ENCODE measurements around the gene CTCFL.

The CTCFL gene

DNA sequence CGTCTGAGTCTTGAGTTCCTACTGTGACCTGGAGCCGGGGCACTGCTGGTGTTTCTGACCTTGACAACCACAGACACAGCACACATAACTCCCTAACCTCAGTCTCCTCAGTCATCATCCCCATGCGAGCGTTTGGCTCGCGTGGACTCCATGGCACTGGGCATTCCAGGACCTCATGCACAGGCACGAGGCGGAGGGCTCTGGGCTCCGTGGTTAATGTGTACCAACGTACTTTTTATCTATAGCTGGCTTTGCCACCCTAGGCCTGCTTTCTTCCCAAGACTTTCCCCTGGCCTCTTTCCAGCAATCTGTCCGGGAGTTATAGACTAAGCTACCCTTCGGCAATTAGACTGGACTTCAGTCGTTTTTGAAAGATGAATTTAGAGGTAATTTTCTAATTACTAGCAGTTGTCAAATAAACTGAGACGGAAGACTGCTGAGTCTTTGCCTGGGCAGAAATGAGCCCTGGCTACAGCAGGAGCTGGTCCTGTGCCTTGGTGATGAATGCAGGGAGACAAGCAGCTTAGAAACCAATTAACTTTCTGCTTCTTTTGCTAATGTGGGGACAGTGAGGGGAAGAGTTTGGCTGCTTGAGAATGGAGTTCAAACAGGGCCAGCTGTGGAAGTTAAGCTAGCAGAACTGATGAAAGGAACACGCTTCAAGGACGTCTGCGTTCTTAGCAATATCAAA is 16.1 kb upstream of the CTCFL start:
- H3K4me1 ChIP-seq (ENCODE audit: control insufficient read depth, insufficient read depth, low read length): no peaks in the 10 kb centered on the region
- H3K9me3 ChIP-seq (ENCODE audit: control insufficient read depth, insufficient read depth, low read length): no peaks in the 10 kb centered on the region
- no peak overlapping the region for H3K9ac ChIP-seq (ENCODE audit: low read depth, low read length)
- no peak overlapping the region for H3K4me3 ChIP-seq (ENCODE audit: low read depth, low read length)
- H3K36me3 ChIP-seq (ENCODE audit: control insufficient read depth, insufficient read depth, low read length): no peaks in the 10 kb centered on the region
- H3K27me3 ChIP-seq (ENCODE audit: control insufficient read depth, insufficient read depth, low read length): no peaks in the 10 kb centered on the region

GRCh38 chr20:57539889-57540288 is 14.9 kb upstream of the CTCFL start:
- H3K9me3 ChIP-seq (ENCODE audit: control insufficient read depth, insufficient read depth, low read length): no peaks in the 10 kb centered on the region
- no peak overlapping the region for H3K9ac ChIP-seq (ENCODE audit: low read depth, low read length)
- no peaks in the 10 kb centered on the region for H3K36me3 ChIP-seq (ENCODE audit: control insufficient read depth, insufficient read depth, low read length)
- no peaks in the 10 kb centered on the region for H3K27me3 ChIP-seq (ENCODE audit: control insufficient read depth, insufficient read depth, low read length)
- no peaks in the 10 kb centered on the region for H3K4me1 ChIP-seq (ENCODE audit: control insufficient read depth, insufficient read depth, low read length)
- H3K4me3 ChIP-seq (ENCODE audit: low read depth, low read length): no peak overlapping the region

GRCh38 chr20:57537822-57538221 is 12.9 kb upstream of the CTCFL start:
- no peaks in the 10 kb centered on the region for H3K9me3 ChIP-seq (ENCODE audit: control insufficient read depth, insufficient read depth, low read length)
- no peaks in the 10 kb centered on the region for H3K4me1 ChIP-seq (ENCODE audit: control insufficient read depth, insufficient read depth, low read length)
- H3K9ac ChIP-seq (ENCODE audit: low read depth, low read length): no peak overlapping the region
- no peaks in the 10 kb centered on the region for H3K36me3 ChIP-seq (ENCODE audit: control insufficient read depth, insufficient read depth, low read length)
- H3K4me3 ChIP-seq (ENCODE audit: low read depth, low read length): no peak overlapping the region
- no peaks in the 10 kb centered on the region for H3K27me3 ChIP-seq (ENCODE audit: control insufficient read depth, insufficient read depth, low read length)

- no peaks in the 10 kb centered on the region for H3K4me1 ChIP-seq (ENCODE audit: control insufficient read depth, insufficient read depth, low read length)
- no peak overlapping the region for H3K4me3 ChIP-seq (ENCODE audit: low read depth, low read length)
- no peaks in the 10 kb centered on the region for H3K9me3 ChIP-seq (ENCODE audit: control insufficient read depth, insufficient read depth, low read length)
- H3K9ac ChIP-seq (ENCODE audit: low read depth, low read length): no peak overlapping the region
- no peaks in the 10 kb centered on the region for H3K36me3 ChIP-seq (ENCODE audit: control insufficient read depth, insufficient read depth, low read length)
- no peaks in the 10 kb centered on the region for H3K27me3 ChIP-seq (ENCODE audit: control insufficient read depth, insufficient read depth, low read length)
These were observed 12.1 kb upstream of the CTCFL start for GRCh38 chr20:57536771-57537724.

- Histone ChIP-seq H3K36me3 (ENCODE audit: control insufficient read depth, insufficient read depth, low read length) (no peaks in the 10 kb centered on the region), H3K4me3 (ENCODE audit: low read depth, low read length) (no peak overlapping the region), H3K27me3 (ENCODE audit: control insufficient read depth, insufficient read depth, low read length) (no peaks in the 10 kb centered on the region), H3K9ac (ENCODE audit: low read depth, low read length) (no peak overlapping the region), H3K4me1 (ENCODE audit: control insufficient read depth, insufficient read depth, low read length) (no peaks in the 10 kb centered on the region), H3K9me3 (ENCODE audit: control insufficient read depth, insufficient read depth, low read length) (no peaks in the 10 kb centered on the region)
These were observed 11.3 kb upstream of the CTCFL start for GRCh38 chr20:57536120-57536708.

GRCh38 chr20:57535297-57535696 is 10.4 kb upstream of the CTCFL start:
- Histone ChIP-seq H3K4me1 (ENCODE audit: control insufficient read depth, insufficient read depth, low read length) (no peaks in the 10 kb centered on the region), H3K9me3 (ENCODE audit: control insufficient read depth, insufficient read depth, low read length) (no peaks in the 10 kb centered on the region), H3K27me3 (ENCODE audit: control insufficient read depth, insufficient read depth, low read length) (no peaks in the 10 kb centered on the region), H3K9ac (ENCODE audit: low read depth, low read length) (no peak overlapping the region), H3K4me3 (ENCODE audit: low read depth, low read length) (no peak overlapping the region), H3K36me3 (ENCODE audit: control insufficient read depth, insufficient read depth, low read length) (no peaks in the 10 kb centered on the region)

DNA sequence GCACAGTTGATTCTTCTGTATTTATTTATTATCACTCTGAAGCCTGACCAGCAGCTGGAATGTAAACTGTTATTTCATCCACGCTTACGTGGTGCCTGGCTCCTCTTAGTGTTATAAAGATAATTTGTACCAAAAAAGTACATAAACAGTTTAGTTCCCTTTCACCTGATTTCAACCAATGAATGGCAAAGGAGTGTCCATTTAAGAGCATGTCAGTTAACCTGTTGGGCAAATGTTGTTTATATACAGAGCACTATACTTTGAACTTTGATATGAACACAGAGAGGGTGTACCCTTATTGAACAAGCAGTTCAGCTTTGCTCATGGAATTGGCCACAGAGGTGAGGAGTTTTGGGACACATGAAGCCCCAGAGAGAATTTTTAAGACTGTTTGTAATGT is 7.2 kb upstream of the CTCFL start:
- Histone ChIP-seq H3K9ac (ENCODE audit: low read depth, low read length) (no peak overlapping the region), H3K9me3 (ENCODE audit: control insufficient read depth, insufficient read depth, low read length) (no peaks in the 10 kb centered on the region), H3K4me1 (ENCODE audit: control insufficient read depth, insufficient read depth, low read length) (no peaks in the 10 kb centered on the region), H3K27me3 (ENCODE audit: control insufficient read depth, insufficient read depth, low read length) (no peaks in the 10 kb centered on the region), H3K4me3 (ENCODE audit: low read depth, low read length) (no peak overlapping the region), H3K36me3 (ENCODE audit: control insufficient read depth, insufficient read depth, low read length) (no peaks in the 10 kb centered on the region)

DNA sequence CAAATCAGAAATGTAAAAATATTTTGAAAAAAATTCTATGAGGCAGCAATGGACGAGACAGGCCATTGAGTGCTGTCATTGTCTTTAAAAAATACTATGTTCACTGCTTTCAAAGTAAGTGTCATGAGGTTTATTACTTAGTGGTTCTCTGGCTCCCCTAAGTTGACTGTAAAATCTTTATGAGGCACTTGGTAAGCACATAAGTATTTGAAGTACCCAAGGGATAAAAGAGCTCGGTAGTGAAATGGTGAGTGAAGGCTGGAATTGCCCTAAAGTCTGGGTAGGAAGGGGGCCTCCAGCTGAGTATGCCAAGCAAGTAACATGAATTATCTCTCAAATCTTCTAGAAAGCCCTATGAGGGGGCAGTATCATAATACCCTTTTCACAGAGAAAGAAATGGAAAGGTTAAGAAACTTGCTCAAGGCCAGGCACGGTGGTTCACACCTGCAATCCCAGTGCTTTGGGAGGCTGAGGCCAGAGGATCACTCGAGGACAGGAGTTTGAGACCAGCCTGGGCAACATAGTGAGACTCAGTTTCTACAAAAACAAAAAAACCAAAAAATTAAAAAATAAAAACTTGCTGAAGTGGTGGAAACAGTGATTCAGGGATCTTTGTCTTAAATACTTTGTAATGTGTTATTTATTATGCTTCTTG is 5.5 kb upstream of the CTCFL start:
- H3K27me3 ChIP-seq (ENCODE audit: control insufficient read depth, insufficient read depth, low read length): no peaks in the 10 kb centered on the region
- no peaks in the 10 kb centered on the region for H3K36me3 ChIP-seq (ENCODE audit: control insufficient read depth, insufficient read depth, low read length)
- no peaks in the 10 kb centered on the region for H3K9me3 ChIP-seq (ENCODE audit: control insufficient read depth, insufficient read depth, low read length)
- H3K9ac ChIP-seq (ENCODE audit: low read depth, low read length): no peak overlapping the region
- no peaks in the 10 kb centered on the region for H3K4me1 ChIP-seq (ENCODE audit: control insufficient read depth, insufficient read depth, low read length)
- H3K4me3 ChIP-seq (ENCODE audit: low read depth, low read length): no peak overlapping the region

GRCh38 chr20:57529810-57530209 is 4.9 kb upstream of the CTCFL start:
- Histone ChIP-seq H3K36me3 (ENCODE audit: control insufficient read depth, insufficient read depth, low read length) (no peaks in the 10 kb centered on the region), H3K27me3 (ENCODE audit: control insufficient read depth, insufficient read depth, low read length) (no peaks in the 10 kb centered on the region), H3K9me3 (ENCODE audit: control insufficient read depth, insufficient read depth, low read length) (no peaks in the 10 kb centered on the region), H3K4me1 (ENCODE audit: control insufficient read depth, insufficient read depth, low read length) (no peaks in the 10 kb centered on the region), H3K9ac (ENCODE audit: low read depth, low read length) (no peak overlapping the region), H3K4me3 (ENCODE audit: low read depth, low read length) (no peak overlapping the region)

GRCh38 chr20:57529160-57529585 is 4.2 kb upstream of the CTCFL start:
- Histone ChIP-seq H3K9me3 (ENCODE audit: control insufficient read depth, insufficient read depth, low read length) (no peaks in the 10 kb centered on the region), H3K27me3 (ENCODE audit: control insufficient read depth, insufficient read depth, low read length) (no peaks in the 10 kb centered on the region), H3K4me3 (ENCODE audit: low read depth, low read length) (no peak overlapping the region), H3K4me1 (ENCODE audit: control insufficient read depth, insufficient read depth, low read length) (no peaks in the 10 kb centered on the region), H3K36me3 (ENCODE audit: control insufficient read depth, insufficient read depth, low read length) (no peaks in the 10 kb centered on the region), H3K9ac (ENCODE audit: low read depth, low read length) (no peak overlapping the region)

GRCh38 chr20:57528148-57528547 is 3.2 kb upstream of the CTCFL start:
- H3K4me3 ChIP-seq (ENCODE audit: low read depth, low read length): no peak overlapping the region
- no peaks in the 10 kb centered on the region for H3K27me3 ChIP-seq (ENCODE audit: control insufficient read depth, insufficient read depth, low read length)
- no peaks in the 10 kb centered on the region for H3K4me1 ChIP-seq (ENCODE audit: control insufficient read depth, insufficient read depth, low read length)
- no peaks in the 10 kb centered on the region for H3K36me3 ChIP-seq (ENCODE audit: control insufficient read depth, insufficient read depth, low read length)
- H3K9me3 ChIP-seq (ENCODE audit: control insufficient read depth, insufficient read depth, low read length): no peaks in the 10 kb centered on the region
- H3K9ac ChIP-seq (ENCODE audit: low read depth, low read length): no peak overlapping the region
